GM12878 (cell line): ENCODE data around the gene METTL8. TPM values are rescaled to one million over a fixed set of nuclear protein-coding genes. Genes with fewer than 3 reads are reported as not detected.

ENCODE experiments used
- BCL3 ChIP-seq: IDR thresholded peaks from 2 replicates; pipeline ENCODE4 v1.6.1; 2011; ENCODE audit warnings: borderline replicate concordance, low read depth, mild to moderate bottlenecking, moderate library complexity, low read length; ENCODE audit not compliant: insufficient read depth, poor library complexity, severe bottlenecking
- BHLHE40 ChIP-seq, 2 experiments: fragments of 450-650 bp in 1 of 2; IDR thresholded peaks; 2 replicates each; pipeline ENCODE4 v1.6.1; 2011 to 2017; ENCODE audit warnings: low read depth in 2 of 2, borderline replicate concordance in 1 of 2, improper control_type of control experiment in 1 of 2, low read length in 1 of 2, mild to moderate bottlenecking in 1 of 2
- CBX3 ChIP-seq: fragments of 200-600 bp; sonication (generic); IDR thresholded peaks from 2 replicates; pipeline ENCODE4 v1.6.1; 2016; ENCODE audit warnings: low read depth, borderline replicate concordance
- EED ChIP-seq: sonication (generic); IDR thresholded peaks from 2 replicates; pipeline ENCODE4 v1.6.1; 2016; ENCODE audit warnings: antibody characterized with exemption, low read depth
- GATAD2B ChIP-seq: fragments of 450-650 bp; conservative IDR thresholded peaks from 2 replicates; pipeline ENCODE4 v1.6.1; 2017; ENCODE audit warnings: low read depth, mild to moderate bottlenecking, moderate library complexity
- IKZF2 ChIP-seq, 2 experiments: fragments of 450-650 bp; IDR thresholded peaks; 2 replicates each; pipeline ENCODE4 v1.6.1; 2017; ENCODE audit warnings: mild to moderate bottlenecking in 2 of 2, moderate library complexity in 2 of 2
- JUND ChIP-seq: IDR thresholded peaks from 2 replicates; pipeline ENCODE4 v1.6.1; 2012; ENCODE audit warnings: low read depth, mild to moderate bottlenecking, low read length, improper control_type of control experiment, moderate library complexity
- MAX ChIP-seq: IDR thresholded peaks from 2 replicates; pipeline ENCODE4 v1.6.1; 2012; ENCODE audit warnings: low read depth, low read length, improper control_type of control experiment
- MEF2A ChIP-seq: IDR thresholded peaks from 2 replicates; pipeline ENCODE4 v1.6.1; 2011; ENCODE audit warnings: low read depth, mild to moderate bottlenecking, low read length, moderate library complexity; ENCODE audit not compliant: insufficient read depth
- NFIC ChIP-seq: IDR thresholded peaks from 2 replicates; pipeline ENCODE4 v1.6.1; 2012; ENCODE audit warnings: low read depth, mild to moderate bottlenecking, inconsistent platforms, low read length, moderate library complexity
- NRF1 ChIP-seq: conservative IDR thresholded peaks from 2 replicates; pipeline ENCODE4 v1.6.1; 2011; ENCODE audit warnings: mild to moderate bottlenecking, low read depth, low read length, improper control_type of control experiment
- SMAD5 ChIP-seq: IDR thresholded peaks from 2 replicates; pipeline ENCODE4 v1.6.1; 2016; ENCODE audit warnings: antibody characterized with exemption, low read depth
- TAF1 ChIP-seq: IDR thresholded peaks from 2 replicates; pipeline ENCODE4 v1.6.1; 2011; ENCODE audit warnings: mild to moderate bottlenecking, low read depth, low read length, borderline replicate concordance
- TBL1XR1 ChIP-seq: IDR thresholded peaks from 2 replicates; pipeline ENCODE4 v1.6.1; 2012; ENCODE audit warnings: low read depth, low read length, improper control_type of control experiment
- ZNF274 ChIP-seq: IDR thresholded peaks from one replicate; pipeline ENCODE4 v1.8.0; 2011; ENCODE audit not compliant: insufficient read length, insufficient read depth
- polyA plus RNA-seq, 11 experiments: library from polyadenylated mRNA; depleted of rRNA in 4 of 11; unstranded in 6 of 11; stranded (reverse) in 5 of 11; fragments of >200 nt; fragmentation: Nextera tagmentation in 4 of 11; fragmentation: Illumina TruSeq in 1 of 11; extraction: Ambion mirVana in 4 of 11; extraction: Trizol in 1 of 11; gene quantifications; 1 replicate in 1 of 11; 2 replicates in 10 of 11; pipeline versions ENCODE4 v1.2.1 to v1.2.3, GENCODE V29; 2011 to 2016; ENCODE audit warnings: inconsistent platforms in 2 of 11, missing spikeins in 2 of 11, low read depth in 1 of 11
- total RNA-seq, 4 experiments: library from RNA; depleted of rRNA in 3 of 4; stranded (reverse); fragments of >200 nt in 3 of 4; fragmentation: Illumina TruSeq in 1 of 4; extraction: Trizol in 1 of 4; gene quantifications; 2 replicates each; pipeline versions ENCODE4 v1.2.1 to v1.2.3, GENCODE V29; 2013 to 2021
- TF ChIP-seq, protein P1 (sequence below): IDR thresholded peaks from 2 replicates; pipeline ENCODE4 v1.6.1; 2011; ENCODE audit warnings: low read depth, mild to moderate bottlenecking, low read length, moderate library complexity, borderline replicate concordance; ENCODE audit errors: extremely low read depth
- TF ChIP-seq, protein P2 (sequence below): IDR thresholded peaks from 2 replicates; pipeline ENCODE4 v1.6.1; 2012; ENCODE audit warnings: low read depth, low read length, improper control_type of control experiment
- TF ChIP-seq, protein P3 (sequence below): IDR thresholded peaks from 2 replicates; pipeline ENCODE4 v1.6.1; 2011; ENCODE audit warnings: borderline replicate concordance, low read depth, mild to moderate bottlenecking, moderate library complexity, mixed read lengths, low read length; ENCODE audit not compliant: insufficient read depth; ENCODE audit errors: extremely low read length
- TF ChIP-seq, protein P4 (sequence below): fragments of 450-650 bp; IDR thresholded peaks from 2 replicates; pipeline ENCODE4 v1.6.1; 2017; ENCODE audit warnings: low read depth, mild to moderate bottlenecking, moderate library complexity
- TF ChIP-seq, protein P5 (sequence below): IDR thresholded peaks from 2 replicates; pipeline ENCODE4 v1.6.1; 2011; ENCODE audit warnings: mild to moderate bottlenecking, low read depth, low read length, moderate library complexity; ENCODE audit not compliant: insufficient replicate concordance

METTL8 gene
- total and polyA plus RNA-seq, 10 of the 15 experiments (the other 5 are each of a cell fraction or from before 2014, with no cell fraction given), result 30.8 to 96.3 (median 51.5) TPM

DNA sequence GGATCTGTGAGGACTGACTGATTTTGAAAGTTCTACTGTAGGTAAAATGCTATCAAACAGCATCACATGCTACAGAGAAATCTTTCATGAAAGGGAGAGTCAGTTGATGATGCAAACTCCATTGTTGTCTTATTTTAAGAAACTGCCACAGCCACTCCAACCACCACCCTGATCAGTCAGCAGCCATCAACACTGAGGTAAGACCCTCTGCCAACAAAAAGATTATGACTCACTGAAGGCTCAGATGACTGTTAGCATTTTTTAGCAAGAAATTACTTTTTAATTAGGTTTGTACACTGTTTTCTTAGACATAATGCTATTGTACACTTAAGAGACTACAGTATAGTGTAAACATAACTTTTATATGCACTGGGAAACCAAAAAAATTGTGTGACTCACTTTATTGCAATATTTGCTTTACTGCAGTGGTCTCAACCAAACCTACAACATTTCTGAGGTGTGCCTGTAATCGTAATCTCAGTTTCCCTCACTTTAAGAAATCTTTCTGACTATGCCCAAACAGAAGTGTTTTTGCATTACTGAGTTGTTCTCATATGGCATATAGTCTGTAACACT lies 42.8 kb downstream of the METTL8 start (continued):
- TF ChIP-seq, protein P1, sequence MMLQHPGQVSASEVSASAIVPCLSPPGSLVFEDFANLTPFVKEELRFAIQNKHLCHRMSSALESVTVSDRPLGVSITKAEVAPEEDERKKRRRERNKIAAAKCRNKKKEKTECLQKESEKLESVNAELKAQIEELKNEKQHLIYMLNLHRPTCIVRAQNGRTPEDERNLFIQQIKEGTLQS, result no peak
- peak; percentile 51; the same call in 1 of the 2 replicates for TF ChIP-seq JUND
- TF ChIP-seq BCL3, result peak; percentile 73
- no peak for TF ChIP-seq MAX
- no peak for TF ChIP-seq GATAD2B
- TF ChIP-seq EED, result 0 out of 2 replicates have a peak, but pooled peaks have one; percentile 28
- TF ChIP-seq SMAD5, result no peak
- TF ChIP-seq IKZF2 (IDR thresholded peaks at IDR 0.05), result peak; percentile 35 to 50; a peak in 2 of 4 replicates
- TF ChIP-seq, protein P2, sequence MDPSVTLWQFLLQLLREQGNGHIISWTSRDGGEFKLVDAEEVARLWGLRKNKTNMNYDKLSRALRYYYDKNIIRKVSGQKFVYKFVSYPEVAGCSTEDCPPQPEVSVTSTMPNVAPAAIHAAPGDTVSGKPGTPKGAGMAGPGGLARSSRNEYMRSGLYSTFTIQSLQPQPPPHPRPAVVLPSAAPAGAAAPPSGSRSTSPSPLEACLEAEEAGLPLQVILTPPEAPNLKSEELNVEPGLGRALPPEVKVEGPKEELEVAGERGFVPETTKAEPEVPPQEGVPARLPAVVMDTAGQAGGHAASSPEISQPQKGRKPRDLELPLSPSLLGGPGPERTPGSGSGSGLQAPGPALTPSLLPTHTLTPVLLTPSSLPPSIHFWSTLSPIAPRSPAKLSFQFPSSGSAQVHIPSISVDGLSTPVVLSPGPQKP, result no peak
- no peak for TF ChIP-seq TAF1
- TF ChIP-seq, protein P3, sequence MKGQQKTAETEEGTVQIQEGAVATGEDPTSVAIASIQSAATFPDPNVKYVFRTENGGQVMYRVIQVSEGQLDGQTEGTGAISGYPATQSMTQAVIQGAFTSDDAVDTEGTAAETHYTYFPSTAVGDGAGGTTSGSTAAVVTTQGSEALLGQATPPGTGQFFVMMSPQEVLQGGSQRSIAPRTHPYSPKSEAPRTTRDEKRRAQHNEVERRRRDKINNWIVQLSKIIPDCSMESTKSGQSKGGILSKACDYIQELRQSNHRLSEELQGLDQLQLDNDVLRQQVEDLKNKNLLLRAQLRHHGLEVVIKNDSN, result no peak
- no peak for TF ChIP-seq ZNF274
- no peak for TF ChIP-seq NRF1
- peak; percentile 79; the same call in 1 of the 2 replicates for TF ChIP-seq NFIC
- TF ChIP-seq, protein P4, sequence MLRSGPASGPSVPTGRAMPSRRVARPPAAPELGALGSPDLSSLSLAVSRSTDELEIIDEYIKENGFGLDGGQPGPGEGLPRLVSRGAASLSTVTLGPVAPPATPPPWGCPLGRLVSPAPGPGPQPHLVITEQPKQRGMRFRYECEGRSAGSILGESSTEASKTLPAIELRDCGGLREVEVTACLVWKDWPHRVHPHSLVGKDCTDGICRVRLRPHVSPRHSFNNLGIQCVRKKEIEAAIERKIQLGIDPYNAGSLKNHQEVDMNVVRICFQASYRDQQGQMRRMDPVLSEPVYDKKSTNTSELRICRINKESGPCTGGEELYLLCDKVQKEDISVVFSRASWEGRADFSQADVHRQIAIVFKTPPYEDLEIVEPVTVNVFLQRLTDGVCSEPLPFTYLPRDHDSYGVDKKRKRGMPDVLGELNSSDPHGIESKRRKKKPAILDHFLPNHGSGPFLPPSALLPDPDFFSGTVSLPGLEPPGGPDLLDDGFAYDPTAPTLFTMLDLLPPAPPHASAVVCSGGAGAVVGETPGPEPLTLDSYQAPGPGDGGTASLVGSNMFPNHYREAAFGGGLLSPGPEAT, result no peak; the same call in 1 of the 2 replicates
- TF ChIP-seq BHLHE40 (IDR thresholded peaks at IDR 0.05; ENCODE audit: borderline replicate concordance in 1 of 2, low read depth in 2 of 2, low read length in 1 of 2), result peak in 1 of 2 experiments; percentile 43; a peak in 1 of 4 replicates
- TF ChIP-seq, protein P5, sequence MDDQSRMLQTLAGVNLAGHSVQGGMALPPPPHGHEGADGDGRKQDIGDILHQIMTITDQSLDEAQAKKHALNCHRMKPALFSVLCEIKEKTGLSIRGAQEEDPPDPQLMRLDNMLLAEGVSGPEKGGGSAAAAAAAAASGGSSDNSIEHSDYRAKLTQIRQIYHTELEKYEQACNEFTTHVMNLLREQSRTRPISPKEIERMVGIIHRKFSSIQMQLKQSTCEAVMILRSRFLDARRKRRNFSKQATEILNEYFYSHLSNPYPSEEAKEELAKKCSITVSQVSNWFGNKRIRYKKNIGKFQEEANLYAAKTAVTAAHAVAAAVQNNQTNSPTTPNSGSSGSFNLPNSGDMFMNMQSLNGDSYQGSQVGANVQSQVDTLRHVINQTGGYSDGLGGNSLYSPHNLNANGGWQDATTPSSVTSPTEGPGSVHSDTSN, result peak; percentile 16
- peak; percentile 60; the same call in 1 of the 2 replicates for TF ChIP-seq MEF2A
- TF ChIP-seq TBL1XR1, result no peak
- TF ChIP-seq CBX3, result no peak
